MCF 10A (cell line): ENCODE results near the gene KRTAP10-5. TPM values are rescaled to one million over a fixed set of nuclear protein-coding genes. Genes with fewer than 3 reads are reported as not detected.

Experiments
- BruUV-seq: library from RNA; stranded (reverse); fragments of 400-500 nt; replicated peaks from 2 replicates; lab custom pipeline; 2021; lab: Mats Ljungman, UMichigan
- CTCF ChIA-PET: fragments of 300-600 bp; sonication (Branson Sonifier 250); formaldehyde crosslinking; extraction: SDS; loops from one replicate; lab custom pipeline; 2021; ENCODE audit warnings: antibody characterized with exemption, inconsistent platforms; lab: Yijun Ruan, JAX
- POLR2A ChIA-PET: fragments of 300-600, 350-650 bp; sonication (Branson Sonifier 250); formaldehyde crosslinking; extraction: SDS; loops from one replicate; lab custom pipeline; 2020; ENCODE audit warnings: antibody characterized with exemption, inconsistent platforms; lab: Yijun Ruan, JAX
- DNase-seq: peaks from one replicate; pipeline ENCODE4 v3.0.0-alpha.2; 2018; ENCODE audit not compliant: unreplicated experiment
- H3K27ac Mint-ChIP-seq: one replicate; pipeline ENCODE4 v1.8.0; 2022; ENCODE audit warnings: mild to moderate bottlenecking, low read depth, mixed read lengths; ENCODE audit not compliant: unreplicated experiment
- H3K27me3 Mint-ChIP-seq: one replicate; pipeline ENCODE4 v1.8.0; 2022; ENCODE audit warnings: mixed read lengths; ENCODE audit not compliant: insufficient read depth, unreplicated experiment
- H3K36me3 Mint-ChIP-seq: one replicate; pipeline ENCODE4 v1.8.0; 2022; ENCODE audit warnings: mild to moderate bottlenecking, moderate library complexity, mixed read lengths; ENCODE audit not compliant: insufficient read depth, unreplicated experiment
- H3K4me1 Mint-ChIP-seq: one replicate; pipeline ENCODE4 v1.8.0; 2022; ENCODE audit warnings: mixed read lengths; ENCODE audit not compliant: insufficient read depth, unreplicated experiment
- H3K4me3 Mint-ChIP-seq: one replicate; pipeline ENCODE4 v1.8.0; 2022; ENCODE audit warnings: mild to moderate bottlenecking, moderate library complexity, mixed read lengths; ENCODE audit not compliant: unreplicated experiment
- H3K9me3 Mint-ChIP-seq: one replicate; pipeline ENCODE4 v1.8.0; 2022; ENCODE audit warnings: mixed read lengths; ENCODE audit not compliant: unreplicated experiment
- intact Hi-C: fragments of 100-400 bp; cut with micrococcal nuclease; formaldehyde crosslinking; loops from 2 replicates; pipeline ENCODE4 v1.14.1; 2022
- total RNA-seq: library from RNA; stranded (reverse); gene quantifications from 2 replicates; pipeline ENCODE4 v1.2.3, GENCODE V29; 2022
- TF ChIP-seq, protein P1 (sequence below): fragments of 200-600 bp; IDR thresholded peaks from one replicate; pipeline ENCODE4 v1.8.0; 2022; ENCODE audit warnings: antibody characterized with exemption, mild to moderate bottlenecking; ENCODE audit not compliant: unreplicated experiment

KRTAP10-5 gene
- total RNA-seq, 1 experiment from 2014 or later, result not detected

DNA sequence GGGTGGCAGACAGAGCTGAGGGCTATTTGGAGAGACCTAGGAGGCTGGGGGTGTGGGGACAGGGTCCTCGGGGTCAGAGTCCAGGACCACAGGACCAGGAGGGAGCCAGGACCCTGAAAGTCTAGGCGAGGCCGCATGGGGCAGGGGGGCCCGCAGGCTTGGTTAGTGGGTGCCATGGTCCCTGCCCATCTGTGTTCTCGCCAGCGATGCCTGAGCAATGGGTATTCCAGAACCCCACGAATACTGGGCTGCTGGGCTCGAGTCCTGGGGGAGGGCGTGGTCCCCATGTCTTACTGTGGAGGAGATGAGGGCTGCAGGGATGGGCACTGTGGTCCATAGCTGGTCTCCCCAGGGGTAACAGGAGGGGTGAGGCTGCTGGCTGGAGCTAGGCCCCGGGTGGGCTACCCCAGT, 9.9 kb upstream of the KRTAP10-5 start:
- BruUV-seq, result no TSS peak
- TF ChIP-seq, protein P1, sequence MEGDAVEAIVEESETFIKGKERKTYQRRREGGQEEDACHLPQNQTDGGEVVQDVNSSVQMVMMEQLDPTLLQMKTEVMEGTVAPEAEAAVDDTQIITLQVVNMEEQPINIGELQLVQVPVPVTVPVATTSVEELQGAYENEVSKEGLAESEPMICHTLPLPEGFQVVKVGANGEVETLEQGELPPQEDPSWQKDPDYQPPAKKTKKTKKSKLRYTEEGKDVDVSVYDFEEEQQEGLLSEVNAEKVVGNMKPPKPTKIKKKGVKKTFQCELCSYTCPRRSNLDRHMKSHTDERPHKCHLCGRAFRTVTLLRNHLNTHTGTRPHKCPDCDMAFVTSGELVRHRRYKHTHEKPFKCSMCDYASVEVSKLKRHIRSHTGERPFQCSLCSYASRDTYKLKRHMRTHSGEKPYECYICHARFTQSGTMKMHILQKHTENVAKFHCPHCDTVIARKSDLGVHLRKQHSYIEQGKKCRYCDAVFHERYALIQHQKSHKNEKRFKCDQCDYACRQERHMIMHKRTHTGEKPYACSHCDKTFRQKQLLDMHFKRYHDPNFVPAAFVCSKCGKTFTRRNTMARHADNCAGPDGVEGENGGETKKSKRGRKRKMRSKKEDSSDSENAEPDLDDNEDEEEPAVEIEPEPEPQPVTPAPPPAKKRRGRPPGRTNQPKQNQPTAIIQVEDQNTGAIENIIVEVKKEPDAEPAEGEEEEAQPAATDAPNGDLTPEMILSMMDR, result no peak
- CTCF ChIA-PET, result interaction anchor here (0.6 kb wide), 2 partner anchors 44 to 358 kb away, joined by 4 read pairs; no protein-coding TSS in a partner anchor
- POLR2A ChIA-PET, result no interaction called here
- Mint-ChIP-seq H3K36me3 (peaks cover 5% of the 10 kb centered on the region), H3K27ac (no peak overlapping the region), H3K9me3 (no peaks in the 10 kb centered on the region), H3K27me3 (peaks cover 39% of the 10 kb centered on the region), H3K4me1 (no peaks in the 10 kb centered on the region), H3K4me3 (no peak overlapping the region)
- intact Hi-C loops, result no loop called here
- no peak for DNase-seq

DNA sequence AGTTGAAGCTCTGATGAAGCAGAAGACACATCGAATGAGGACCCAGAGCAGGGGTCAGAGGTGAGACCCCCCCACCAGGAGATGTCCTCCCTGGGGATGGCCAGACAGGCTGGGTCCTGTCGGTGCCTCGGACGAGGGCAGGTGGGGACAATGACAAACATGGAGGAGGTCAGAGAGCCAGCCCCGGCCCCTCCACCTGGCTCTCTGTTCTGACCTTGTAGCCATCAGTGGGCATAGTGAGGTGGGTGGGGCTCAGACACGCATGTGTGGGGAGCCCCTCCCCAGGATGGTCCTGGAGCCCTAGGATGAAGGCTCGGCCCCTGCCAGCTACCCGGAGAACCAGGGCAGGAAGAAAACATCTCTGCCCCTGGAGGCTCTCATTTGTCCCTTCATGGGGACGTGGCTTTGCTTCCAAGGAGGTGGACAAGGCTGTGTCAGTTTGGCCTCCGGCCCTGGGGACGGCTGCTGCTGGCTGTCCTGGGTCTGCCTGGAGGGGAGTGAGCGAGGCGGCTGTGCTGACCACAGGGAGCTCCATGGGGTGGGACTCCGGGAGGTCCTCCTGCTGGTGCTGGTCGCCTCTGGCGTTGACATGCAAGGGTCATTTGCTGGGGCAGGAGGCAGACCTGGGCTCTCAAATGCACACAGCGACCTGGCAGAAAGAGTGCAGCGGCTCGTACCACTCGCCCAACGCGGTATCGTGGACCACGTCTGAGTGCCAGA, 9.3 kb upstream of the KRTAP10-5 start:
- no peak overlapping the region for H3K27ac Mint-ChIP-seq
- TF ChIP-seq, protein P1, result no peak
- intact Hi-C loops, result no loop called here
- peaks cover 45% of the 10 kb centered on the region for H3K27me3 Mint-ChIP-seq
- ChIA-PET POLR2A (no interaction called here), CTCF (interaction anchor here (0.6 kb wide), 1 partner anchor 43 kb away, joined by 4 read pairs; no protein-coding TSS in a partner anchor)
- H3K36me3 Mint-ChIP-seq, result peaks cover 5% of the 10 kb centered on the region
- no peak for DNase-seq
- BruUV-seq, result no TSS peak
- no peak overlapping the region for H3K4me3 Mint-ChIP-seq
- H3K9me3 Mint-ChIP-seq, result no peaks in the 10 kb centered on the region
- no peaks in the 10 kb centered on the region for H3K4me1 Mint-ChIP-seq

DNA sequence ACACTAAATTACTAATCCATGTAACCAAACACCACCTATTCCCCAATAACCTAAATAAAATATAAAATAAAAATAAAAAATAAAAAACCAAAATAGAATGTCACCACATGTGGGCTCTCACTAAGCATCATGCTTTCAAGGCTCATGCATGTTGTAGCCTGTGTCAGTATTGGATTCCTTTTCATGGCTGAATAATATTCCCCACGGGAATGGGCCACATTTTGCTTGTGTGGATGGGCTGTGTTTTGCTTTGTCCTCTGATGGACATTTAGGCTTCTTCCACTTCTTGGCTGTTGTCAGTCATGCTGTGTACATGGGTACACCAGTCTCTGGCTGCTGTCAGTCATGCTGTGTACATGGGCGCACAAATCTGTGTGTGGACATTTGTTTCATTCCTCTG, 8.7 kb upstream of the KRTAP10-5 start:
- CTCF ChIA-PET, result no interaction called here
- peaks cover 51% of the 10 kb centered on the region for H3K27me3 Mint-ChIP-seq
- BruUV-seq, result no TSS peak

DNA sequence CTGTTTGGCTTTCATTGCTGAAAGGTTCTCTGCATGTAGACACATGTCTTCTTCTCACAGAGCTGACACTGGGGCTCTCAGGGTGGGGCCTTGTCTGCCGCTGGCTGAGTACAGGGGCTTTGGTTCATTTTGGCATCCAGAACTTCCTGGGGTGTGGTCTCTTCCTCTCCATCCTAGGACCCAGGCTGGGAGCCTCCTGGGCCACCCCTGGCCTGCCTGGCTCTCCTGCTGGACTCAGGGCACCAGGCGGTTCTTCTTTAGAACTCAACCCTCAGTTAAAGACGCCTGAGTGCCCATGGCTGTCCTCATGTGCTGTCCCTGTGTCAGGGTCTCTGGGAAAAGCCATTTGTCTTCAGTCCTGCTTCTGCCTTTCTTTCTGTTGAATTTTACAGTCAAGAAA, 5.5 kb upstream of the KRTAP10-5 start:
- no peak overlapping the region for H3K4me3 Mint-ChIP-seq
- H3K36me3 Mint-ChIP-seq, result no peaks in the 10 kb centered on the region
- peaks cover 8% of the 10 kb centered on the region for H3K9me3 Mint-ChIP-seq
- H3K27me3 Mint-ChIP-seq, result peaks cover 61% of the 10 kb centered on the region
- H3K4me1 Mint-ChIP-seq, result no peaks in the 10 kb centered on the region
- TF ChIP-seq, protein P1, result no peak
- intact Hi-C loops, result no loop called here
- no peak for DNase-seq
- BruUV-seq, result no TSS peak
- no peak overlapping the region for H3K27ac Mint-ChIP-seq
- CTCF ChIA-PET, result no interaction called here
- POLR2A ChIA-PET, result no interaction called here

More for the DNA sequence above, 8.7 kb upstream of the KRTAP10-5 start:
- intact Hi-C loops, result no loop called here
- POLR2A ChIA-PET, result no interaction called here
- TF ChIP-seq, protein P1, result no peak
- no peak for DNase-seq
- Mint-ChIP-seq H3K4me1 (no peaks in the 10 kb centered on the region), H3K36me3 (peaks cover 5% of the 10 kb centered on the region), H3K4me3 (no peak overlapping the region), H3K9me3 (no peaks in the 10 kb centered on the region), H3K27ac (no peak overlapping the region)
